ENCODE measurements around the gene TTC39B. TPM values are rescaled to one million over a fixed set of nuclear protein-coding genes. Genes with fewer than 3 reads are reported as not detected.

Gene TTC39B
- total RNA-seq, 6 donors from 2014 or later: 16.7 to 35.7 (median 29.9) TPM

DNA sequence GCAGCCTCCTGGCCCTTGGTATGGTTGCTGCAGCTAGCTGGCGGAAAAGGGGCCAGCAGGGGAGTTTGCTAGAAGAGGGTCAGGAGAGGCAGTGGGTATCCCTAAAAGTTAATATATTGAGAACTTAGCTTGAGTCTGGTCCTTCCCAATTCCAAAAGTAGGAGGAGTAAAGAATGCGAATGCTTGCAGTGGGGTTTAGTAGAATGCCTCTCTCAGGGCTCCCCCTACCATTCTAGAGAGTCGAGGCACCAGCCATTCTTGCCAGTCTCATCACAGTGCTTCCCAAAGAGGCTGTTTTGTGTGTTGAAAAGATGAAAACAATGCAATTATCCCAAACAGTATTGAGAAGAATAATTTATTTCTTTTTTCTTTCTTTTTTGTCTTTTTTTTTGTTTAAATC is 26.4 kb downstream of the TTC39B start:
- TF ChIP-seq EP300 (IDR thresholded peaks at IDR 0.05): no peak
- TF ChIP-seq POLR2A (IDR thresholded peaks at IDR 0.05): no peak
- TF ChIP-seq, protein P1, sequence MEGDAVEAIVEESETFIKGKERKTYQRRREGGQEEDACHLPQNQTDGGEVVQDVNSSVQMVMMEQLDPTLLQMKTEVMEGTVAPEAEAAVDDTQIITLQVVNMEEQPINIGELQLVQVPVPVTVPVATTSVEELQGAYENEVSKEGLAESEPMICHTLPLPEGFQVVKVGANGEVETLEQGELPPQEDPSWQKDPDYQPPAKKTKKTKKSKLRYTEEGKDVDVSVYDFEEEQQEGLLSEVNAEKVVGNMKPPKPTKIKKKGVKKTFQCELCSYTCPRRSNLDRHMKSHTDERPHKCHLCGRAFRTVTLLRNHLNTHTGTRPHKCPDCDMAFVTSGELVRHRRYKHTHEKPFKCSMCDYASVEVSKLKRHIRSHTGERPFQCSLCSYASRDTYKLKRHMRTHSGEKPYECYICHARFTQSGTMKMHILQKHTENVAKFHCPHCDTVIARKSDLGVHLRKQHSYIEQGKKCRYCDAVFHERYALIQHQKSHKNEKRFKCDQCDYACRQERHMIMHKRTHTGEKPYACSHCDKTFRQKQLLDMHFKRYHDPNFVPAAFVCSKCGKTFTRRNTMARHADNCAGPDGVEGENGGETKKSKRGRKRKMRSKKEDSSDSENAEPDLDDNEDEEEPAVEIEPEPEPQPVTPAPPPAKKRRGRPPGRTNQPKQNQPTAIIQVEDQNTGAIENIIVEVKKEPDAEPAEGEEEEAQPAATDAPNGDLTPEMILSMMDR (IDR thresholded peaks at IDR 0.05): no peak
- TF ChIP-seq POLR2AphosphoS5 (IDR thresholded peaks at IDR 0.05): no peak
- no peak overlapping the region for H3K27ac ChIP-seq
- no peak overlapping the region for H3K4me3 ChIP-seq
- DNase-seq (no peak), ATAC-seq (ENCODE audit: low FRiP score in 2 of 2) (no peak)
- no peaks in the 10 kb centered on the region for H3K9me3 ChIP-seq
- H3K36me3 ChIP-seq: no peaks in the 10 kb centered on the region
- 98 to 99% methylated on average over 3 of the region's 3 CpGs for WGBS, 2 donors
- H3K4me1 ChIP-seq: no peaks in the 10 kb centered on the region
- no peaks in the 10 kb centered on the region for H3K27me3 ChIP-seq

DNA sequence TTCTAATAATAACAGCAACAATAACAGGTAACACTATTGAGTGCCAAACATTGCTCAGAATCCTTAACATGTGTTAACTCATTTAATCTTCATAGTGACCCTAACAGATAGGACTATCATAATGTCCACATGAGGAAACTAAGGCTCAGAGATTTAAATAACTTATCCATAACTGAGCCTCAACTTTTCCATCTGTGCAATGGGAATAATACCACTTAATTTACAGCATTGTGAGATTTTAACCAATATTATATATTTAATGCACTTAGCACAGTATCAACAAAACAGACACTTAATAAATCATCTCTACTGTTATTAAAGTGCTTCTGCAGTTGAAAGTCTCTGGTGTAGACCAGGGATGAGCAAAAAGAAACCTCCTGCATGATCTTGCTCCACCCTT is 28.2 kb downstream of the TTC39B start:
- ATAC-seq (ENCODE audit: low FRiP score in 2 of 2) (no peak), DNase-seq (no peak)
- TF ChIP-seq, protein P1 (IDR thresholded peaks at IDR 0.05): no peak
- TF ChIP-seq EP300 (IDR thresholded peaks at IDR 0.05) (no peak), POLR2A (IDR thresholded peaks at IDR 0.05) (no peak), POLR2AphosphoS5 (IDR thresholded peaks at IDR 0.05) (no peak)
- Histone ChIP-seq H3K9me3 (no peaks in the 10 kb centered on the region), H3K4me3 (no peak overlapping the region), H3K4me1 (no peaks in the 10 kb centered on the region), H3K27me3 (no peaks in the 10 kb centered on the region), H3K27ac (no peak overlapping the region), H3K36me3 (no peaks in the 10 kb centered on the region)

DNA sequence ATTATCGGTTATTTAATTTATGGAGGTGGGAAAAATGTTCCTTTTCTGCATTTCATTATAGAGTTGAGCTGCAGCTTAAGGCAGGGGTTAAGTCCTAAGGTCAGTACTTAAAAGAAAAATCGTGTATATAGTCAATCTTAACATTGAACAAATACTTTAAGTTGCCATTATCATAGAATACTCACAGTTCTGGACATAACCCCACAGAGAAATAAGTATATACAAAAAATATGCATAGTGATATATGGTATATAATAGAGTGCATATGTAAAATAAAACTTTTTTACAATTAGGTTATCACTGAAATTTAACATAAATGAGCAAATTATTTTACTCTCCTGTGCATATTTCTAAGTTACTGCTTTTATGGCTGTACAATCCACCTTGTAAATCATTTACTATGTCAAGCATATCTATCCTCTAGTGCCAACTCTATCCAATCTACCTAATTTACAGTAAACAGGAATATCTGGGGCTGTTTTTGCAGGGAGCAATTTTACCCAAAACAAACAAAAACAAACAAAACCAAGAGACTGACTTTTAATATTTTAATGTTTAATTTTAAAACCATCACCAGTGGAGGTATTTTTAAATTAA is 28.8 kb downstream of the TTC39B start:
- Histone ChIP-seq H3K4me3 (no peak overlapping the region), H3K27me3 (no peaks in the 10 kb centered on the region), H3K36me3 (no peaks in the 10 kb centered on the region), H3K4me1 (peaks cover 0 to 5% (median 0%) of the 10 kb centered on the region in 4 donors), H3K27ac (no peak overlapping the region), H3K9me3 (no peaks in the 10 kb centered on the region)
- no peak for DNase-seq
- TF ChIP-seq EP300 (IDR thresholded peaks at IDR 0.05): no peak
- TF ChIP-seq POLR2A (IDR thresholded peaks at IDR 0.05): no peak
- TF ChIP-seq, protein P1 (IDR thresholded peaks at IDR 0.05): no peak
- no peak for TF ChIP-seq POLR2AphosphoS5 (IDR thresholded peaks at IDR 0.05)
- WGBS, 2 donors: 34 to 50% methylated on average over 2 of the region's 2 CpGs
- no peak for ATAC-seq (ENCODE audit: low FRiP score in 2 of 2)

DNA sequence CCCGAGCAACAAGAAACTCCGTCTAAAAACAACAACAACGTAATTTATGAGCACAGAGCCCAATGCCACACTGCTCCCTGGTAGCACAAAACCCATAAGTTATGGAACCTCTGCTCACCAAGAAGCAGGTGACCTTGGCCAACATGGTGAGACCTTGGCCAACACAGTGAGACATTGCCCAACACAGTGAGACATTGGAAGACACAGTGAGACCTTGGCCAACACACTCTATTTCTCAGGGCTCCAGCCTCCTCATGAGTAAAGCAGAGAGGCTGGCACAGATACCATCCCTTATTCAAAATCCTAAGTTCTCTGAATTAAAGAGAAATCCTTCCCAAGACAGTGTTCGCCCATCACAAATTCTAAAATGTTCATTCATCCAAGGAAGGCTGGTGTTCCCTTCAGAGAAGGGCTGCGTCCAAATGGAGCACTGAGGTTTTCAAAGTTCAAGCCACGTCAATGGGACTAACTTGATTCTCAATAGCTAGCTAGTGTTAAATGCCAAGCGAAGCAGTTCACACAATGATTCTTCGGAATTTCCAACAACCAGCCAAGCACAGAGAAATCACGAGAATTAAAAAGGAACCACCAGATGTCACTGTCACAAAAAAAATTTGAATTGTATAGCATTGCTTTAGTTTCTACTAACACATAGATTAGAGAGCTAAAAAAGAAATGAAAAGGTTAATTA is 29.5 kb downstream of the TTC39B start:
- no peak for DNase-seq

More for the DNA sequence above, 29.5 kb downstream of the TTC39B start:
- no peak overlapping the region for H3K27ac ChIP-seq
- 67 to 74% methylated on average over 9 of the region's 9 CpGs for WGBS, 2 donors
- H3K36me3 ChIP-seq: no peaks in the 10 kb centered on the region
- TF ChIP-seq, protein P1 (IDR thresholded peaks at IDR 0.05): peak in 4 of 6 experiments; percentile 14 to 38 (median 24)
- no peak for TF ChIP-seq POLR2AphosphoS5 (IDR thresholded peaks at IDR 0.05)
- TF ChIP-seq EP300 (IDR thresholded peaks at IDR 0.05): no peak
- no peak for TF ChIP-seq POLR2A (IDR thresholded peaks at IDR 0.05)
- ATAC-seq (ENCODE audit: low FRiP score in 2 of 2): peak in 1 of 2 donors; percentile 45
- H3K9me3 ChIP-seq: no peaks in the 10 kb centered on the region
- no peaks in the 10 kb centered on the region for H3K27me3 ChIP-seq
- H3K4me3 ChIP-seq: no peak overlapping the region
- H3K4me1 ChIP-seq: peaks cover 0 to 7% (median 2%) of the 10 kb centered on the region in 4 donors
